Lower leg skin (tissue), 3 donors: ENCODE measurements around the gene SIGLEC11.

Source experiments
- CTCF ChIP-seq, 3 donors: fragments of 450-650 bp; IDR thresholded peaks; one replicate each; pipeline ENCODE4 v1.5.1; 2016; ENCODE audit warnings: antibody characterized with exemption in 3 of 3, mild to moderate bottlenecking in 3 of 3, moderate library complexity in 2 of 3
- POLR2A ChIP-seq, 2 donors: fragments of 450-650 bp; IDR thresholded peaks; one replicate each; pipeline ENCODE4 v1.6.1; 2016 to 2017; ENCODE audit warnings: antibody characterized with exemption in 2 of 2, mild to moderate bottlenecking in 1 of 2, moderate library complexity in 1 of 2

- TF ChIP-seq CTCF (IDR thresholded peaks at IDR 0.05) (no peak), POLR2A (IDR thresholded peaks at IDR 0.05) (no peak)
These were observed 42.9 kb upstream of the SIGLEC11 start for GRCh38 chr19:50003810-50004419.
